Transverse colon (tissue), 4 donors: ENCODE results near the gene FBXL17.

Experiments used
- EP300 ChIP-seq: sonication (generic); formaldehyde crosslinking; IDR thresholded peaks from one replicate; pipeline ENCODE4 v1.6.1; 2017; ENCODE audit warnings: antibody characterized with exemption, low read depth
- POLR2A ChIP-seq: fragments of 450-650 bp; IDR thresholded peaks from one replicate; pipeline ENCODE4 v1.6.1; 2016; ENCODE audit warnings: antibody characterized with exemption, mild to moderate bottlenecking, moderate library complexity
- POLR2AphosphoS5 ChIP-seq, 3 donors: sonication (generic); formaldehyde crosslinking; IDR thresholded peaks; one replicate each; pipeline ENCODE4 v1.6.1; 2016; ENCODE audit warnings: antibody characterized with exemption in 3 of 3
- TF ChIP-seq, protein P1 (sequence below), 5 experiments: fragments of 200-600 bp in 3 of 5; fragments of 450-650 bp in 2 of 5; sonication (generic) in 3 of 5; IDR thresholded peaks; 1 replicate in 2 of 5; 2 replicates in 3 of 5; pipeline ENCODE4 v1.5.1; 2016 to 2017; ENCODE audit warnings: antibody characterized with exemption in 5 of 5, inconsistent platforms in 3 of 5, mild to moderate bottlenecking in 2 of 5, moderate library complexity in 1 of 5

DNA sequence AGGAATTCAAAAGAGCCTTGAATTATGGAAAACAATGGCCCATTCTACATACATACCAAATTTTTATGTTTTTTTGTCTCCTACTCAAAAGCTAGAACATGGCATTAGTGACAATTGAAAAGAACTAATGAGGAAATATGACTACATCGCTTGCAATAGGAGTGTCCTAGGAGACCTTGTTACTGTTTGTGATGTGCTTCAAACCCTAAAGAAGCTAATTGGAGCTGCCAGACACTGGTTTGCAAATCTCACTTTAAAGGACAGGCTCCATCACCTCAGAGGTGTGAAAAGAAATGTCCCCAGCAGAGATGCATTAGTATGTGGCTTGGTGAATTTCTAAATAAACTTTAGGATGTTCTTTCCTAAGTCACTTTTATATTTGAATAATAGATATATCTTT is 356.9 kb downstream of the FBXL17 start:
- TF ChIP-seq POLR2A (no peak), POLR2AphosphoS5 (IDR thresholded peaks at IDR 0.05) (no peak), EP300 (no peak)
- TF ChIP-seq, protein P1, sequence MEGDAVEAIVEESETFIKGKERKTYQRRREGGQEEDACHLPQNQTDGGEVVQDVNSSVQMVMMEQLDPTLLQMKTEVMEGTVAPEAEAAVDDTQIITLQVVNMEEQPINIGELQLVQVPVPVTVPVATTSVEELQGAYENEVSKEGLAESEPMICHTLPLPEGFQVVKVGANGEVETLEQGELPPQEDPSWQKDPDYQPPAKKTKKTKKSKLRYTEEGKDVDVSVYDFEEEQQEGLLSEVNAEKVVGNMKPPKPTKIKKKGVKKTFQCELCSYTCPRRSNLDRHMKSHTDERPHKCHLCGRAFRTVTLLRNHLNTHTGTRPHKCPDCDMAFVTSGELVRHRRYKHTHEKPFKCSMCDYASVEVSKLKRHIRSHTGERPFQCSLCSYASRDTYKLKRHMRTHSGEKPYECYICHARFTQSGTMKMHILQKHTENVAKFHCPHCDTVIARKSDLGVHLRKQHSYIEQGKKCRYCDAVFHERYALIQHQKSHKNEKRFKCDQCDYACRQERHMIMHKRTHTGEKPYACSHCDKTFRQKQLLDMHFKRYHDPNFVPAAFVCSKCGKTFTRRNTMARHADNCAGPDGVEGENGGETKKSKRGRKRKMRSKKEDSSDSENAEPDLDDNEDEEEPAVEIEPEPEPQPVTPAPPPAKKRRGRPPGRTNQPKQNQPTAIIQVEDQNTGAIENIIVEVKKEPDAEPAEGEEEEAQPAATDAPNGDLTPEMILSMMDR (IDR thresholded peaks at IDR 0.05) = no peak
